ENCODE data around the gene LRRC49.

- no peak for TF ChIP-seq CTCF (IDR thresholded peaks at IDR 0.05; ENCODE audit: extremely low read depth in 1 of 2, insufficient read depth in 1 of 2, low read depth in 1 of 2, low read length in 2 of 2)
- no peak for TF ChIP-seq EZH2 (IDR thresholded peaks at IDR 0.05; ENCODE audit: borderline replicate concordance, low read depth, low read length, severe bottlenecking)
- no peak for TF ChIP-seq POLR2AphosphoS5 (IDR thresholded peaks at IDR 0.05; ENCODE audit: insufficient read depth, low read depth, low read length)
- TF ChIP-seq JUN (IDR thresholded peaks at IDR 0.05; ENCODE audit: borderline replicate concordance, insufficient read depth, insufficient read length, low read depth): no peak
- TF ChIP-seq POLR2A (IDR thresholded peaks at IDR 0.05; ENCODE audit: low read depth, low read length): no peak
- TF ChIP-seq MYC (IDR thresholded peaks at IDR 0.05; ENCODE audit: low read depth, low read length): no peak
- TF ChIP-seq, protein P1, sequence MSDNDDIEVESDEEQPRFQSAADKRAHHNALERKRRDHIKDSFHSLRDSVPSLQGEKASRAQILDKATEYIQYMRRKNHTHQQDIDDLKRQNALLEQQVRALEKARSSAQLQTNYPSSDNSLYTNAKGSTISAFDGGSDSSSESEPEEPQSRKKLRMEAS (IDR thresholded peaks at IDR 0.05; ENCODE audit: insufficient read depth, insufficient read length): no peak
- no peak for TF ChIP-seq GATA2 (IDR thresholded peaks at IDR 0.05; ENCODE audit: insufficient read depth, insufficient read length, low read depth, low read length)
- no peak for TF ChIP-seq FOS (IDR thresholded peaks at IDR 0.05; ENCODE audit: borderline replicate concordance, insufficient read depth, low read length)
These were observed 24.6 kb upstream of the LRRC49 start for GRCh38 chr15:70867911-70868467.
